NCI-H187 treated with DMSO at 0.1 percent for 48 hours (cell line): ENCODE results near the gene TENT4B.

Experiments
- DNase-seq: peaks from one replicate; lab custom pipeline; 2025; lab: John Stamatoyannopoulos, UW

Gene TENT4B

GRCh38 chr16:50271148-50272041, 118.3 kb downstream of the TENT4B start:
- no peak for DNase-seq

GRCh38 chr16:50272111-50272571, 119.0 kb downstream of the TENT4B start:
- no peak for DNase-seq

GRCh38 chr16:50272687-50273381, 119.7 kb downstream of the TENT4B start:
- DNase-seq: no peak

GRCh38 chr16:50273382-50273690, 120.2 kb downstream of the TENT4B start:
- no peak for DNase-seq

GRCh38 chr16:50273888-50274325, 120.8 kb downstream of the TENT4B start:
- DNase-seq: no peak

- DNase-seq: no peak
These were observed 121.4 kb downstream of the TENT4B start for GRCh38 chr16:50274326-50275097.

- no peak for DNase-seq
These were observed 122.0 kb downstream of the TENT4B start for GRCh38 chr16:50275098-50275415.

- no peak for DNase-seq
These were observed 122.6 kb downstream of the TENT4B start for GRCh38 chr16:50275428-50276325.

GRCh38 chr16:50276326-50276640, 123.2 kb downstream of the TENT4B start:
- DNase-seq: no peak

- DNase-seq: no peak
These were observed 123.9 kb downstream of the TENT4B start for GRCh38 chr16:50276801-50277555.

GRCh38 chr16:50278251-50278650, 125.1 kb downstream of the TENT4B start:
- DNase-seq: no peak

- DNase-seq: no peak
These were observed 126.4 kb downstream of the TENT4B start for GRCh38 chr16:50279504-50279865.

- no peak for DNase-seq
These were observed 127.8 kb downstream of the TENT4B start for GRCh38 chr16:50280932-50281331.
